WERI-Rb-1 (cell line): ENCODE results near the gene PCBP2.

Experiments
- DNase-seq: peaks from one replicate; pipeline ENCODE4 v3.0.0-alpha.2; 2020
- H3K27ac ChIP-seq: fragments of 250-450 bp; sonication (Bioruptor Pico); 2 replicates; pipeline ENCODE4 v1.5.1; 2020; ENCODE audit warnings: mild to moderate bottlenecking, moderate library complexity
- H3K27me3 ChIP-seq: fragments of 250-450 bp; sonication (Bioruptor Pico); 2 replicates; pipeline ENCODE4 v1.5.1; 2021; ENCODE audit warnings: mild to moderate bottlenecking, low read depth, moderate library complexity; ENCODE audit not compliant: insufficient read depth, severe bottlenecking
- H3K36me3 ChIP-seq: fragments of 250-450 bp; sonication (Bioruptor Pico); 2 replicates; pipeline ENCODE4 v1.5.1; 2020; ENCODE audit warnings: mild to moderate bottlenecking, moderate library complexity
- H3K4me3 ChIP-seq: 2 replicates; pipeline ENCODE4 v1.5.1; 2011; ENCODE audit warnings: low read depth, mild to moderate bottlenecking, control low read depth, low read length
- H3K9me3 ChIP-seq: fragments of 250-450 bp; sonication (Bioruptor Pico); 2 replicates; pipeline ENCODE4 v1.5.1; 2021; ENCODE audit warnings: mild to moderate bottlenecking, moderate library complexity; ENCODE audit not compliant: severe bottlenecking
- TF ChIP-seq, protein P1 (sequence below): IDR thresholded peaks from 2 replicates; pipeline ENCODE4 v1.5.1; 2011; ENCODE audit warnings: low read depth, mild to moderate bottlenecking, control low read depth, inconsistent platforms, low read length

Gene PCBP2

DNA sequence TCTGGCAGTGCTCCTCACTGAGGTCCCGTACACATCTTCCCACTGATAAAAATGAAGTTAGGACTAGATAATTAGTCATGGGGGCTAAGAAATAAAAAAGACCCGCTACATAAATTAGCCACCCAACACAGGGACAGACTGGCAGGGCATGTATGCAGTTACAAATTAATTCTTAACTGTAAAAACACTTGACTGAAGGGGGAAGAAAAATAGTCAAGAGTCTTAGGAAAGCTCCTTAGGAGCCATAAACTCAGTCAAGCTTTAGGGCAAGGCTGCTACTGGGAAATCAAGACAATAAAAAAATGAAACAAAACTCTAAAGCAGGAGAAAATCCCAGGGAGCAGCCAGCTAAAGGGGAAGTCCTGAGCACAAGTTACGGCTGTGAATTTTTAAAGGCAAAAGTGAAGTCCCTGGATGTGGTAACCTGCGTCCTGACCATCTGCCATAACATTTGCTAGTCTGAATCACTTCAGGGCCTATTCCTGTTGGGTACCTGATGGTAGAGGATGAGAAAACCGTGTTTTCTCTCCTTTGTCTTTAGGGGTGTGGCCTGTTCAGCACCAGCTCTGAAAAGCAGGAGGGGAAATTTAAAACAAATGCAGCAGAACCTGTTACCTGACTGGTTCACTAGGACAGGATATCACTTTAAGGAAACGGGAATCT lies 62.9 kb downstream of the PCBP2 start:
- TF ChIP-seq, protein P1, sequence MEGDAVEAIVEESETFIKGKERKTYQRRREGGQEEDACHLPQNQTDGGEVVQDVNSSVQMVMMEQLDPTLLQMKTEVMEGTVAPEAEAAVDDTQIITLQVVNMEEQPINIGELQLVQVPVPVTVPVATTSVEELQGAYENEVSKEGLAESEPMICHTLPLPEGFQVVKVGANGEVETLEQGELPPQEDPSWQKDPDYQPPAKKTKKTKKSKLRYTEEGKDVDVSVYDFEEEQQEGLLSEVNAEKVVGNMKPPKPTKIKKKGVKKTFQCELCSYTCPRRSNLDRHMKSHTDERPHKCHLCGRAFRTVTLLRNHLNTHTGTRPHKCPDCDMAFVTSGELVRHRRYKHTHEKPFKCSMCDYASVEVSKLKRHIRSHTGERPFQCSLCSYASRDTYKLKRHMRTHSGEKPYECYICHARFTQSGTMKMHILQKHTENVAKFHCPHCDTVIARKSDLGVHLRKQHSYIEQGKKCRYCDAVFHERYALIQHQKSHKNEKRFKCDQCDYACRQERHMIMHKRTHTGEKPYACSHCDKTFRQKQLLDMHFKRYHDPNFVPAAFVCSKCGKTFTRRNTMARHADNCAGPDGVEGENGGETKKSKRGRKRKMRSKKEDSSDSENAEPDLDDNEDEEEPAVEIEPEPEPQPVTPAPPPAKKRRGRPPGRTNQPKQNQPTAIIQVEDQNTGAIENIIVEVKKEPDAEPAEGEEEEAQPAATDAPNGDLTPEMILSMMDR = no peak
- peaks cover 80% of the 10 kb centered on the region for H3K36me3 ChIP-seq
- no peak for DNase-seq

DNA sequence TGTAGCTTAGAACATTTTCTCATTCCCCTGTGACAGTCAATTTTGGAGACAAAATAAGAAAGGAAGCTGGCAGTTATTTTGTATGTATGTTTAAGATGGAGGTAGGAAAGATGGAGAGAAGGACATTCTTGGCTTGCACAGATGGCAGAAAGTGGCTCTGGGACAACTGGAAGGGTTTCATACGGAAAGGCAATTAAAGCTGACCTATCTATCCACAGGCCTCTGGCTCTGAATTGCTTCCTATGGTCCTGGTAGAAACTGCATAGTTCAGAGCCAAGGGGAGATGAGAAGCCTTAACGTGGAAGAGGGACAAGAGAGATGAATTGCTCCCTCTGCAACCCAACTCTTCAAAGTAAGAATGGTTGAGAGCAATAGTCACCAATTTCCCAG lies 63.4 kb downstream of the PCBP2 start:
- no peaks in the 10 kb centered on the region for H3K9me3 ChIP-seq
- peaks cover 85% of the 10 kb centered on the region for H3K36me3 ChIP-seq
- H3K27me3 ChIP-seq = no peaks in the 10 kb centered on the region
- no peak overlapping the region for H3K27ac ChIP-seq
- TF ChIP-seq, protein P1 = no peak
- H3K4me3 ChIP-seq = no peak overlapping the region
- no peak for DNase-seq

More for the DNA sequence above, 62.9 kb downstream of the PCBP2 start:
- Histone ChIP-seq H3K9me3 (no peaks in the 10 kb centered on the region), H3K27me3 (no peaks in the 10 kb centered on the region), H3K27ac (no peak overlapping the region), H3K4me3 (no peak overlapping the region)

GRCh38 chr12:53516758-53517455 lies 65.0 kb downstream of the PCBP2 start:
- peaks cover 90% of the 10 kb centered on the region for H3K36me3 ChIP-seq
- DNase-seq = no peak
- TF ChIP-seq, protein P1 = no peak

DNA sequence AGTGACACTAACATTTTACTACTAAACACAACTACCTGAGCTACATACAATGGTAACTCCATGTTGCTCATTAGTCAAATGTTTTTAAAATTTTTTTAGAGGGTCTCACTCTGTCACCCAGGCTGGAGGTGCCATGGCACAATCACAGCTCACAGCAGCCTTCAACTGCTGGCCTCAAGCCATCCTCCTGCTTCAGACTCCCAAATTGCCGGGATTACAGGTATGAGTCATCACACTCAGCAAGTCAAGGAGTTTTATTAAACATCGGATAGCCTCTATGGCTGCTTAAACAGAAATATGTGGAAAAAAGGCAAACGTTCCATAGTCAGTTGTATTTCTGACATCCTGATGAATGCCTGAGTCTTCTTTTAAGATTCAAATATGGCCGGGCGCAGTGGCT lies 66.5 kb downstream of the PCBP2 start:
- Histone ChIP-seq H3K4me3 (no peak overlapping the region), H3K27me3 (no peaks in the 10 kb centered on the region), H3K27ac (no peak overlapping the region), H3K9me3 (no peaks in the 10 kb centered on the region), H3K36me3 (peaks cover 93% of the 10 kb centered on the region)
- TF ChIP-seq, protein P1 = no peak
- no peak for DNase-seq

More at GRCh38 chr12:53516758-53517455, 65.0 kb downstream of the PCBP2 start:
- Histone ChIP-seq H3K27ac (no peak overlapping the region), H3K27me3 (no peaks in the 10 kb centered on the region), H3K9me3 (no peaks in the 10 kb centered on the region), H3K4me3 (no peak overlapping the region)

DNA sequence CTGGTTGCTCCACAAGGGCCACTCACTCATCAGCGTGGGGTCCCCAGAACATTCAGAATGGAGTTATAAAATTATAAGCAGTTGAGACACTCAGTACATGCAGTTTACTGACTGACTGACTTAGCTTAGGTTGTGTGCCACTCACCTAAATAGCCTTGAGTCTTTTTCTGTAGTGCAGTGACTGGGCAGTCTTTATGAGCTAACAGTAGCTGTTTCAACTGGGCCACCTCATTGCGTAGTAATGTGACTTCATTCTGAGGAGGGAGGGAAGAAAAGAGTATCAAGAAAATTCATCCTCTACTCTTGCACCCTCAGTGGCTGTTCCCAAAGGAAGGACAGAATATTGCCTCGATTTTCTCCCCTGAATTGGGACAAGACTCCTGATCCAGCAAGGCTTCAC lies 71.2 kb downstream of the PCBP2 start:
- Histone ChIP-seq H3K36me3 (peaks cover 80% of the 10 kb centered on the region), H3K9me3 (no peaks in the 10 kb centered on the region)

More for the DNA sequence above, 71.2 kb downstream of the PCBP2 start:
- no peak for DNase-seq
- H3K4me3 ChIP-seq = no peak overlapping the region
- TF ChIP-seq, protein P1 = no peak
- H3K27ac ChIP-seq = no peak overlapping the region
- no peaks in the 10 kb centered on the region for H3K27me3 ChIP-seq
